Ovary (tissue), 9 donors: ENCODE results near the gene NR5A1. TPM values are rescaled to one million over a fixed set of nuclear protein-coding genes. Genes with fewer than 3 reads are reported as not detected.

Experiments
- DNase-seq, 5 donors: peaks; one replicate each; pipeline ENCODE4 v3.0.0-alpha.2; 2019 to 2020
- H3K27ac ChIP-seq, 2 donors: fragments of 200-600 bp; one replicate each; pipeline versions ENCODE4 v1.5.1 to v1.8.0; 2019 to 2022
- H3K27me3 ChIP-seq: fragments of 200-600 bp; one replicate; pipeline ENCODE4 v1.8.0; 2022
- H3K36me3 ChIP-seq: fragments of 200-600 bp; sonication (generic); one replicate; pipeline ENCODE4 v1.5.1; 2019
- H3K4me1 ChIP-seq: one replicate; pipeline ENCODE4 v1.8.1; 2013; ENCODE audit warnings: mild to moderate bottlenecking, moderate library complexity; ENCODE audit not compliant: insufficient read depth
- H3K4me3 ChIP-seq: fragments of 200-600 bp; sonication (generic); one replicate; pipeline ENCODE4 v1.5.1; 2017
- H3K9me3 ChIP-seq, 2 donors: fragments of 200-600 bp in 1 of 2; sonication (generic) in 1 of 2; one replicate each; pipeline versions ENCODE4 v1.5.1 to v1.8.1; 2013 to 2019; ENCODE audit warnings: mild to moderate bottlenecking in 1 of 2, moderate library complexity in 1 of 2
- EP300 ChIP-seq: sonication (generic); formaldehyde crosslinking; IDR thresholded peaks from one replicate; pipeline ENCODE4 v1.6.1; 2017; ENCODE audit warnings: antibody characterized with exemption
- POLR2A ChIP-seq: fragments of 450-650 bp; IDR thresholded peaks from one replicate; pipeline ENCODE4 v1.6.1; 2017; ENCODE audit warnings: antibody characterized with exemption, mild to moderate bottlenecking, moderate library complexity
- WGBS, 3 donors: extraction: QIAGEN DNeasy Blood & Tissue Kit in 1 of 3; methylation state at CpG; one replicate each; pipeline versions ENCODE4 v1.1.5 to v1.1.7; 2013 to 2017; 5-methylcytosine and 5-hydroxymethylcytosine counted together
- intact Hi-C, 4 donors: fragments of 100-400 bp; cut with DNase I; formaldehyde crosslinking; loops; one replicate each; pipeline versions ENCODE4 v1.11.0 to v1.15.1; 2022 to 2023
- polyA plus RNA-seq, 2 donors: library from polyadenylated mRNA; stranded (reverse); fragments of 200-250 nt in 1 of 2; fragments of 350-450 nt in 1 of 2; fragmentation: Illumina TruSeq in 1 of 2; extraction: RNeasy Lipid Tissue Mini Kit (QIAGEN cat#74804) in 1 of 2; gene quantifications; one replicate each; pipeline ENCODE4 v1.2.3, GENCODE V29; 2013 to 2014
- total RNA-seq, 7 donors: library from RNA; depleted of rRNA in 2 of 7; stranded (reverse); fragments of >200 nt in 2 of 7; fragmentation: NEBNext Ultra II Directional in 3 of 7; extraction: Animal tissue kit (Norgen Biotek cat#: 25700) in 3 of 7; gene quantifications; one replicate each; pipeline versions ENCODE4 v1.1.0 to v1.2.4, GENCODE V29; 2016 to 2023
- TF ChIP-seq, protein P1 (sequence below), 3 donors: fragments of 450-650 bp in 2 of 3; fragments of 200-600 bp in 1 of 3; IDR thresholded peaks; one replicate each; pipeline versions ENCODE4 v1.5.1 to v1.8.0; 2016 to 2022; ENCODE audit warnings: antibody characterized with exemption in 3 of 3, mild to moderate bottlenecking in 1 of 3
- donor health status: DM: no; HTN: no; CAD: no; lungs with moderate emphysema.
- donor health status: DM: no; HTN: no; CAD: no.
- donor health status: Bipolar disorder and iron deficiency.
- donor health status: DM: yes; HTN: yes; CAD: no.
- donor health status: DM: no; HTN: no; CAD: no.
- donor health status: DM: yes; HTN: yes; CAD: no.

NR5A1 gene
- total and polyA plus RNA-seq, 9 donors, result 14.7 to 73.6 (median 50.2) TPM

DNA sequence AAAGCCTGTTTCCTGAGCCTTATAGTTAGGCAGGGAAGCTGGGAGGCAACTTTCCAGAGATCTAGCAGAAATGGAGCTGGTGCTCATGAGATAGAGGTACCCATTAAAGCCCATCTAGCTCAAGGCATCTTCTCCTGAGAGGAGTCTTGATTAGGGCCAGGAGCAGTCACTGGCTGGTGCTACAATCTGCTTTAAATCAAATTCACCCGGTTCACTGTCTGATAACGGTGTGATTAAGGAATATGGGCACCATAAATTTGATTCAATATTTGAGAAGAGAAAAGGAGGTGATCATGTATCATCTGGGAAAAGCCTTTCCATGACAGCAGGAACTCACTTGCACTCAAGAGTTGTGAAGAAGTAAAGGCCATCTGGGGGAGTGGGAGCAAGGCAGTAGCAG, 23.9 kb upstream of the NR5A1 start:
- no peaks in the 10 kb centered on the region for H3K36me3 ChIP-seq
- no peak for DNase-seq
- H3K4me3 ChIP-seq, result no peak overlapping the region
- no peaks in the 10 kb centered on the region for H3K9me3 ChIP-seq
- WGBS, 3 donors, result 69 to 72% (median 71%) methylated on average over 2 of the region's 2 CpGs
- TF ChIP-seq EP300 (no peak), POLR2A (no peak)
- TF ChIP-seq, protein P1, sequence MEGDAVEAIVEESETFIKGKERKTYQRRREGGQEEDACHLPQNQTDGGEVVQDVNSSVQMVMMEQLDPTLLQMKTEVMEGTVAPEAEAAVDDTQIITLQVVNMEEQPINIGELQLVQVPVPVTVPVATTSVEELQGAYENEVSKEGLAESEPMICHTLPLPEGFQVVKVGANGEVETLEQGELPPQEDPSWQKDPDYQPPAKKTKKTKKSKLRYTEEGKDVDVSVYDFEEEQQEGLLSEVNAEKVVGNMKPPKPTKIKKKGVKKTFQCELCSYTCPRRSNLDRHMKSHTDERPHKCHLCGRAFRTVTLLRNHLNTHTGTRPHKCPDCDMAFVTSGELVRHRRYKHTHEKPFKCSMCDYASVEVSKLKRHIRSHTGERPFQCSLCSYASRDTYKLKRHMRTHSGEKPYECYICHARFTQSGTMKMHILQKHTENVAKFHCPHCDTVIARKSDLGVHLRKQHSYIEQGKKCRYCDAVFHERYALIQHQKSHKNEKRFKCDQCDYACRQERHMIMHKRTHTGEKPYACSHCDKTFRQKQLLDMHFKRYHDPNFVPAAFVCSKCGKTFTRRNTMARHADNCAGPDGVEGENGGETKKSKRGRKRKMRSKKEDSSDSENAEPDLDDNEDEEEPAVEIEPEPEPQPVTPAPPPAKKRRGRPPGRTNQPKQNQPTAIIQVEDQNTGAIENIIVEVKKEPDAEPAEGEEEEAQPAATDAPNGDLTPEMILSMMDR (IDR thresholded peaks at IDR 0.05), result no peak
- no peaks in the 10 kb centered on the region for H3K4me1 ChIP-seq
- H3K27ac ChIP-seq, result no peak overlapping the region
- intact Hi-C loops, result loop anchor here in 1 of 4 donors (5.0 kb wide), 1 partner anchor 109 kb away; no protein-coding TSS in a partner anchor
- no peaks in the 10 kb centered on the region for H3K27me3 ChIP-seq

DNA sequence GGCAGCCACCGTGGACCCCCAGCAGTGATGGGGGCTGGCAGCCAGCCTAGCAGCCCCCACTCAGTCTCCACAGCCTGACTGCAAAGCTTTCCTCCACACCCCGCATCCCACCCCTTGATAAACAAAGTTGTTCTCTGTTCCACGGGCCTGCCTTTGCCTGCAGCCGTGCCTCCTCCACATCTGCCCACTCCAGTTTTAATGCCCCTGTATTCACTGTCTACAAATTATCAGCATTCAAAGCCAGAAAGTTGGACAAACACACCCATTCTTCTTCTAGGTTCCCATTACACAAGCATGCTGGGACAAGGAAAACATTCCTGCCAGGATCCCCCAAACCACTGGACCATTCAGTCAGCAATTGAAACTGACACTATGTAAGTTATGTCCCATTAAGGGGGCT, 23.0 kb upstream of the NR5A1 start:
- H3K4me1 ChIP-seq, result no peaks in the 10 kb centered on the region
- no peak for DNase-seq
- H3K27ac ChIP-seq, result no peak overlapping the region
- intact Hi-C loops, result loop anchor here in 1 of 4 donors (5.0 kb wide), 1 partner anchor 108 kb away; no protein-coding TSS in a partner anchor
- no peaks in the 10 kb centered on the region for H3K36me3 ChIP-seq
- H3K4me3 ChIP-seq, result no peak overlapping the region
- H3K27me3 ChIP-seq, result no peaks in the 10 kb centered on the region
- H3K9me3 ChIP-seq, result no peaks in the 10 kb centered on the region
- TF ChIP-seq EP300 (no peak), POLR2A (no peak)
- TF ChIP-seq, protein P1 (IDR thresholded peaks at IDR 0.05), result no peak
- 45 to 51% (median 51%) methylated on average over 4 of the region's 4 CpGs for WGBS, 3 donors

DNA sequence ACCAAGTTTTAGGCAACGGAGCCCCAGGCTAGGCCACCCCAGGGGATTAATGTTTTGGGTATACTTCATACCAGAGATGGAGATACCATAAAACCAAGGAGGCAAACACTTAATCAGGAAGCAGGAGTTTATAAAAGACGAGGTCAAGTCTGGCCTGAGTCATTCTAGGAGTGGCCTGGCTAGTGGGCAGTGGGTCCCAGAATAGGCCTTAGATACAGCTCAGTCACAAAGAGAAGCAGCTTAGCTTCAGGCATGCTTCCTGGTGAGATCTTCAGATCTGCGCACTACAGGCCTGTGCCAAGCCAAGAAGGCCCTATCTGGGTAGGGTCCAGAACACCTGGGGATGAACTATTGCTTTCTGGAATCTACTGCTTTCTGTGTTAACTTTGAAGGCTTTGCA, 20.6 kb upstream of the NR5A1 start:
- intact Hi-C loops, result no loop called here

DNA sequence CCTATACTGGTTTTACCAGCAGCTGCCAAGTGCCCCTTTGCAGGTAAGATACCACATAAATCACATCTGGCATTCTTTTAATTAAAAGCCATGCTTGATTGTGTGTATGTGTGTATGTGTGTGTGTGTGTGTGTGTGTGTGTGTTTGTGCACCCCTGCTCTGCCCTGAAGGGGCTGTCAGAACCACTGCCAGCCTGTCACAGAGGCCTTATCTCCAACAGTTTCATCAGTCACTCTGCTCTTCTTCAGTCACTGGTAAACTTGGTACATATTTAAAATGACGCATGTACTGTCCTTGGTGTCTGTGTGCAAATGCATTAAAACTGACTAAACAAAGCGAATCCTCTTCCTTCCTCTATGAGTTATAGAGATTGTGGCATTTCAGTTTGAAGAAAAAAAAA, 19.0 kb upstream of the NR5A1 start:
- Histone ChIP-seq H3K27me3 (no peaks in the 10 kb centered on the region), H3K4me3 (no peak overlapping the region), H3K27ac (no peak overlapping the region), H3K36me3 (no peaks in the 10 kb centered on the region), H3K9me3 (no peaks in the 10 kb centered on the region), H3K4me1 (no peaks in the 10 kb centered on the region)
- TF ChIP-seq POLR2A (no peak), EP300 (no peak)
- TF ChIP-seq, protein P1 (IDR thresholded peaks at IDR 0.05), result no peak
- 90 to 98% (median 96%) methylated on average over 2 of the region's 2 CpGs for WGBS, 3 donors
- no peak for DNase-seq
- intact Hi-C loops, result no loop called here

More for the DNA sequence above, 20.6 kb upstream of the NR5A1 start:
- no peaks in the 10 kb centered on the region for H3K4me1 ChIP-seq
- H3K36me3 ChIP-seq, result no peaks in the 10 kb centered on the region
- WGBS, 3 donors, result 74 to 80% (median 79%) methylated on average over 3 of the region's 3 CpGs
- no peak for DNase-seq
- H3K4me3 ChIP-seq, result no peak overlapping the region
- H3K27me3 ChIP-seq, result no peaks in the 10 kb centered on the region
- no peaks in the 10 kb centered on the region for H3K9me3 ChIP-seq
- TF ChIP-seq, protein P1 (IDR thresholded peaks at IDR 0.05), result no peak
- TF ChIP-seq EP300 (no peak), POLR2A (no peak)
- no peak overlapping the region for H3K27ac ChIP-seq
